ENCODE data around the gene RBM12. TPM values are rescaled to one million over a fixed set of nuclear protein-coding genes. Genes with fewer than 3 reads are reported as not detected.

Gene RBM12
- total RNA-seq, 1 experiment from 2014 or later = 125 TPM

GRCh38 chr20:35600993-35601973, 63.4 kb downstream of the RBM12 start (continued):
- no peak for TF ChIP-seq MXD4 (CRISPR knock-in tag; IDR thresholded peaks at IDR 0.05; ENCODE audit: borderline replicate concordance)
- peak; percentile 99 for TF ChIP-seq NFE2L1 (CRISPR knock-in tag; IDR thresholded peaks at IDR 0.05)
- no peak for TF ChIP-seq CDX4 (CRISPR knock-in tag; IDR thresholded peaks at IDR 0.05; ENCODE audit: borderline replicate concordance)
- peak; percentile 98 for TF ChIP-seq TCF7 (CRISPR knock-in tag; IDR thresholded peaks at IDR 0.05; ENCODE audit: low read depth)
- TF ChIP-seq FOXP1 (CRISPR knock-in tag; IDR thresholded peaks at IDR 0.05; ENCODE audit: borderline replicate concordance) = peak; percentile 100
- TF ChIP-seq TP53 (CRISPR knock-in tag; IDR thresholded peaks at IDR 0.05) = peak; percentile 97
- TF ChIP-seq, protein P1, sequence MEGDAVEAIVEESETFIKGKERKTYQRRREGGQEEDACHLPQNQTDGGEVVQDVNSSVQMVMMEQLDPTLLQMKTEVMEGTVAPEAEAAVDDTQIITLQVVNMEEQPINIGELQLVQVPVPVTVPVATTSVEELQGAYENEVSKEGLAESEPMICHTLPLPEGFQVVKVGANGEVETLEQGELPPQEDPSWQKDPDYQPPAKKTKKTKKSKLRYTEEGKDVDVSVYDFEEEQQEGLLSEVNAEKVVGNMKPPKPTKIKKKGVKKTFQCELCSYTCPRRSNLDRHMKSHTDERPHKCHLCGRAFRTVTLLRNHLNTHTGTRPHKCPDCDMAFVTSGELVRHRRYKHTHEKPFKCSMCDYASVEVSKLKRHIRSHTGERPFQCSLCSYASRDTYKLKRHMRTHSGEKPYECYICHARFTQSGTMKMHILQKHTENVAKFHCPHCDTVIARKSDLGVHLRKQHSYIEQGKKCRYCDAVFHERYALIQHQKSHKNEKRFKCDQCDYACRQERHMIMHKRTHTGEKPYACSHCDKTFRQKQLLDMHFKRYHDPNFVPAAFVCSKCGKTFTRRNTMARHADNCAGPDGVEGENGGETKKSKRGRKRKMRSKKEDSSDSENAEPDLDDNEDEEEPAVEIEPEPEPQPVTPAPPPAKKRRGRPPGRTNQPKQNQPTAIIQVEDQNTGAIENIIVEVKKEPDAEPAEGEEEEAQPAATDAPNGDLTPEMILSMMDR (IDR thresholded peaks at IDR 0.05) = no peak
- 0 out of 2 replicates have a peak, but pooled peaks have one; percentile 71 for TF ChIP-seq ZNF317 (CRISPR knock-in tag; IDR thresholded peaks at IDR 0.05; ENCODE audit: borderline replicate concordance, low read depth)
- peak; percentile 91 for TF ChIP-seq IRF2 (CRISPR knock-in tag; IDR thresholded peaks at IDR 0.05; ENCODE audit: borderline replicate concordance, low read depth)
- peak; percentile 78; the same call in 1 of the 2 replicates for TF ChIP-seq ELF4 (CRISPR knock-in tag; IDR thresholded peaks at IDR 0.05; ENCODE audit: low read depth)
- no peak for TF ChIP-seq GRHL2 (CRISPR knock-in tag; IDR thresholded peaks at IDR 0.05; ENCODE audit: insufficient replicate concordance, severe bottlenecking)
- TF ChIP-seq USF2 (CRISPR knock-in tag; IDR thresholded peaks at IDR 0.05) = peak; percentile 57
- TF ChIP-seq, protein P2, sequence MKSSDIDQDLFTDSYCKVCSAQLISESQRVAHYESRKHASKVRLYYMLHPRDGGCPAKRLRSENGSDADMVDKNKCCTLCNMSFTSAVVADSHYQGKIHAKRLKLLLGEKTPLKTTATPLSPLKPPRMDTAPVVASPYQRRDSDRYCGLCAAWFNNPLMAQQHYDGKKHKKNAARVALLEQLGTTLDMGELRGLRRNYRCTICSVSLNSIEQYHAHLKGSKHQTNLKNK (CRISPR knock-in tag; IDR thresholded peaks at IDR 0.05) = no peak
- peak; percentile 99 for TF ChIP-seq JUN (CRISPR knock-in tag; IDR thresholded peaks at IDR 0.05)
- peak; percentile 97 for TF ChIP-seq SMAD4 (CRISPR knock-in tag; IDR thresholded peaks at IDR 0.05)
- TF ChIP-seq NR2C2 (CRISPR knock-in tag; IDR thresholded peaks at IDR 0.05) = peak; percentile 90
- TF ChIP-seq FOXJ3 (CRISPR knock-in tag; IDR thresholded peaks at IDR 0.05; ENCODE audit: borderline replicate concordance) = peak; percentile 84; the same call in 1 of the 2 replicates
- peak; percentile 99 for TF ChIP-seq MYBL2 (CRISPR knock-in tag; IDR thresholded peaks at IDR 0.05)
- peak; percentile 94 for TF ChIP-seq ZBTB21 (CRISPR knock-in tag; IDR thresholded peaks at IDR 0.05; ENCODE audit: borderline replicate concordance)
- TF ChIP-seq ZNF138 (CRISPR knock-in tag; conservative IDR thresholded peaks at IDR 0.05) = 0 out of 2 replicates have a peak, but pooled peaks have one; percentile 75
- peak; percentile 99 for TF ChIP-seq FOXP4 (CRISPR knock-in tag; IDR thresholded peaks at IDR 0.05)
- TF ChIP-seq ZNF121 (CRISPR knock-in tag; IDR thresholded peaks at IDR 0.05) = peak; percentile 88; the same call in 1 of the 2 replicates
- peak; percentile 99 for TF ChIP-seq ARID4B (CRISPR knock-in tag; IDR thresholded peaks at IDR 0.05; ENCODE audit: borderline replicate concordance)
- TF ChIP-seq ZNF219 (CRISPR knock-in tag; IDR thresholded peaks at IDR 0.05; ENCODE audit: borderline replicate concordance) = peak; percentile 97
- TF ChIP-seq, protein P3, sequence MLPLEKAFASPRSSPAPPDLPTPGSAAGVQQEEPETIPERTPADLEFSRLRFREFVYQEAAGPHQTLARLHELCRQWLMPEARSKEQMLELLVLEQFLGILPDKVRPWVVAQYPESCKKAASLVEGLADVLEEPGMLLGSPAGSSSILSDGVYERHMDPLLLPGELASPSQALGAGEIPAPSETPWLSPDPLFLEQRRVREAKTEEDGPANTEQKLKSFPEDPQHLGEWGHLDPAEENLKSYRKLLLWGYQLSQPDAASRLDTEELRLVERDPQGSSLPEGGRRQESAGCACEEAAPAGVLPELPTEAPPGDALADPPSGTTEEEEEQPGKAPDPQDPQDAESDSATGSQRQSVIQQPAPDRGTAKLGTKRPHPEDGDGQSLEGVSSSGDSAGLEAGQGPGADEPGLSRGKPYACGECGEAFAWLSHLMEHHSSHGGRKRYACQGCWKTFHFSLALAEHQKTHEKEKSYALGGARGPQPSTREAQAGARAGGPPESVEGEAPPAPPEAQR (CRISPR knock-in tag; IDR thresholded peaks at IDR 0.05) = no peak
- TF ChIP-seq CREM (CRISPR knock-in tag; IDR thresholded peaks at IDR 0.05) = peak; percentile 85
